PC-3 (cell line): Measurements from ENCODE around the gene COL11A1.

Source experiments
- CTCF ChIP-seq: fragments of 300-600 bp; sonication (generic); conservative IDR thresholded peaks from 2 replicates; pipeline ENCODE4 v1.5.1; 2017; ENCODE audit warnings: antibody characterized with exemption, low read depth, mild to moderate bottlenecking, low read length
- EZH2 ChIP-seq: fragments of 300-600 bp; sonication (generic); IDR thresholded peaks from one replicate; pipeline ENCODE4 v1.6.1; 2017; ENCODE audit warnings: antibody characterized with exemption, mild to moderate bottlenecking, low read length; ENCODE audit not compliant: unreplicated experiment
- EZH2phosphoT487 ChIP-seq: fragments of 300-600 bp; sonication (generic); IDR thresholded peaks from 2 replicates; pipeline ENCODE4 v1.6.1; 2018; ENCODE audit warnings: mild to moderate bottlenecking, antibody characterized with exemption, low read length, borderline replicate concordance

- TF ChIP-seq CTCF: no peak
- no peak for TF ChIP-seq EZH2phosphoT487
- no peak for TF ChIP-seq EZH2
These were observed 84.3 kb downstream of the COL11A1 start for GRCh38 chr1:103024051-103024450.
